ENCODE data around the gene TRAF3.

TRAF3 gene

GRCh38 chr14:102927346-102927877, 150.2 kb downstream of the TRAF3 start:
- DNase-seq, result no peak

GRCh38 chr14:102927878-102928411, 150.7 kb downstream of the TRAF3 start:
- no peak for DNase-seq

- peak; percentile 66 for DNase-seq
These were observed 151.4 kb downstream of the TRAF3 start for GRCh38 chr14:102928412-102929240.

GRCh38 chr14:102929241-102930137, 152.2 kb downstream of the TRAF3 start:
- DNase-seq, result no peak

- no peak for DNase-seq
These were observed 153.0 kb downstream of the TRAF3 start for GRCh38 chr14:102930138-102930752.

GRCh38 chr14:102930753-102931579, 153.7 kb downstream of the TRAF3 start:
- no peak for DNase-seq

- DNase-seq, result no peak
These were observed 154.5 kb downstream of the TRAF3 start for GRCh38 chr14:102931580-102932285.

- no peak for DNase-seq
These were observed 155.4 kb downstream of the TRAF3 start for GRCh38 chr14:102932484-102933248.

- no peak for DNase-seq
These were observed 156.5 kb downstream of the TRAF3 start for GRCh38 chr14:102933618-102934231.

GRCh38 chr14:102935756-102936155, 158.5 kb downstream of the TRAF3 start:
- no peak for DNase-seq

GRCh38 chr14:102937331-102938175, 160.3 kb downstream of the TRAF3 start:
- no peak for DNase-seq

GRCh38 chr14:102938191-102938590, 160.9 kb downstream of the TRAF3 start:
- DNase-seq, result no peak

GRCh38 chr14:102939329-102939728, 162.1 kb downstream of the TRAF3 start:
- no peak for DNase-seq

- DNase-seq, result no peak
These were observed 162.7 kb downstream of the TRAF3 start for GRCh38 chr14:102939820-102940561.

GRCh38 chr14:102940729-102941362, 163.6 kb downstream of the TRAF3 start:
- no peak for DNase-seq

GRCh38 chr14:102941419-102942011, 164.3 kb downstream of the TRAF3 start:
- no peak for DNase-seq

- DNase-seq, result no peak
These were observed 164.8 kb downstream of the TRAF3 start for GRCh38 chr14:102942069-102942468.

All from stimulated activated naive CD4-positive, alpha-beta T cell treated with Interleukin-2 at 50 U/mL for 16 hours (primary cell).